Fibroblast of pulmonary artery (primary cell): ENCODE data around the gene RAPGEF1.
A peak's percentile ranks its signal among the peaks of the same experiment; 100 is the strongest.
"Not testable (repeated sequence)": the region's sequence is repeated elsewhere in the genome, so short reads cannot be mapped to it uniquely, and the experiment has no call there.

Experiments
- DNase-seq: peaks from one replicate; pipeline ENCODE4 v3.0.0-alpha.2; 2010; ENCODE audit warnings: low read depth
- H3K4me3 ChIP-seq: replicated peaks from 2 replicates; pipeline ENCODE4 v1.5.1; 2011; ENCODE audit warnings: low read depth, mild to moderate bottlenecking, control low read depth, low read length, moderate library complexity
- CTCF ChIP-seq: IDR thresholded peaks from 2 replicates; pipeline ENCODE4 v1.5.1; 2011; ENCODE audit warnings: mild to moderate bottlenecking, control low read depth, low read length, inconsistent platforms; ENCODE audit errors: missing control alignments

RAPGEF1 gene

GRCh38 chr9:131656356-131657036 lies 83.4 kb downstream of the RAPGEF1 start:
- TF ChIP-seq CTCF: no peak
- H3K4me3 ChIP-seq: no peak overlapping the region
- DNase-seq: no peak

- not testable (repeated sequence) for DNase-seq, H3K4me3 ChIP-seq
Measured at GRCh38 chr9:131654369-131654768, 85.5 kb downstream of the RAPGEF1 start.

GRCh38 chr9:131651599-131651998 lies 88.3 kb downstream of the RAPGEF1 start:
- peak; percentile 72 for DNase-seq

GRCh38 chr9:131651160-131651559 lies 88.7 kb downstream of the RAPGEF1 start:
- no peak for TF ChIP-seq CTCF
- H3K4me3 ChIP-seq: no peak overlapping the region
- DNase-seq: no peak

More at GRCh38 chr9:131651599-131651998, 88.3 kb downstream of the RAPGEF1 start:
- no peak for TF ChIP-seq CTCF
- no peak overlapping the region for H3K4me3 ChIP-seq

- DNase-seq: peak; percentile 36
- H3K4me3 ChIP-seq: no peak overlapping the region
- TF ChIP-seq CTCF: no peak
Measured at GRCh38 chr9:131650254-131650653, 89.6 kb downstream of the RAPGEF1 start.

GRCh38 chr9:131649646-131650045 lies 90.2 kb downstream of the RAPGEF1 start:
- no peak for TF ChIP-seq CTCF
- no peak overlapping the region for H3K4me3 ChIP-seq
- no peak for DNase-seq

- no peak overlapping the region for H3K4me3 ChIP-seq
- TF ChIP-seq CTCF: no peak
- DNase-seq: no peak
Measured at GRCh38 chr9:131645078-131645776, 94.6 kb downstream of the RAPGEF1 start.
